Glomerular visceral epithelial cell (primary cell): Measurements from ENCODE around the gene PPP1R26.

Source experiments
- DNase-seq: peaks from one replicate; pipeline ENCODE4 v3.0.0-alpha.2; 2016; ENCODE audit errors: extremely low spot score

PPP1R26 gene

DNA sequence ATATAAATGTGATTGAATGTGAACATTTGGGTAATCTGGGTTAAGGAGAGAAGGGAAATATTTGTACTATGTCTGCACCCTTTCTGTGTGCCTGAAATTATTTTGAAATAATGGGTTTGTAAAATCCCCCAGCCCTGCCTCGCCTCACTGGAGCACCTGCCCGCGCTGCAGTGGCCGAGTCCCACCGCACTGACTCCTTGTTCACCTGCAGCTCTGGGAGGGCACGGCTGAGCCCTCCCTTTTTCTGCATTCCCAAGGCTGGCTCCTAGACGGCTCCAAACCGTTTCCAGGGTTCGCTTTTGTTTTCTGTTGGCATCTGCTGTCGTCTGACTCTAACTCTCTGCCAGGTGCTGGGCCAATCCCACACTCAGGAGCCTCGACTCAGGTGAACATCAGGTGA lies 17.6 kb upstream of the PPP1R26 start:
- no peak for DNase-seq

DNA sequence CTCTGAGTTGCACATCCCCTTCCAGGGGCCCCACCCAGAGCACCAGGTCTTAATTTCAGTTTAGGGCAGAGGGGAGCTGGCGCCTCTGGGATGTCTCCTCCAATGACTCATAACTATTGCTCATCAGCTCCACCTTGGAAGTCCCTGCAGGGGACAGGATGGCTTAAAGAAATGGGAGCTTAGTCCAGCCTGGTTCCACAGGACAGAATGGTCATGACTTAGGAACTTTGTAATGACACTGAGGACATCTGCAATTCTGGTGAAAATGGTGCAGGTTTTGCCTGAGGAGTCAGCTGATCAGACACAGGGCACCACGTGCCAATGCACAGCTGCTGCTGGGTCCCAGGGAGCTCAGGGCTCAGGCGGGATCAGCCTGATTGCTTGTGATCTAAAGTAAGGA lies 16.4 kb upstream of the PPP1R26 start:
- peak; percentile 23 for DNase-seq

DNA sequence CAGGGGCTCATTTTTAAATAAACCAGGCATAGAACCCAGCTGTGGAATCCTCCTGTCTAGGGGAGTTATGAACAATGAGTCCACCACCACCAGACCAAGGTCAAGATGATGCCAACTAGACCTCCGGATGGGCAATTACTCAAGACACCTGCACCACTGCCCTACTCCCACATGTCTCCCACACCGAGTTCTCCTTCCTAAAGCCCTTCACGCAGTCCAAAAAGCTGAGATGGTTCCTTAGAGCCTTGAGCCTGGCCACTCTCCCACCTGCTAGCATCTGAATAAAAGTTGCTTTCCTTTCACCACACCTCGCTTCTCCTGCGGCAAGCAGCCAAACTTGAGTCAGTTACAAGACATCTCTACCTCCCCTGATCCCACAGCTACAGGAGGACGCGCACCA lies 15.4 kb upstream of the PPP1R26 start:
- DNase-seq: no peak

DNA sequence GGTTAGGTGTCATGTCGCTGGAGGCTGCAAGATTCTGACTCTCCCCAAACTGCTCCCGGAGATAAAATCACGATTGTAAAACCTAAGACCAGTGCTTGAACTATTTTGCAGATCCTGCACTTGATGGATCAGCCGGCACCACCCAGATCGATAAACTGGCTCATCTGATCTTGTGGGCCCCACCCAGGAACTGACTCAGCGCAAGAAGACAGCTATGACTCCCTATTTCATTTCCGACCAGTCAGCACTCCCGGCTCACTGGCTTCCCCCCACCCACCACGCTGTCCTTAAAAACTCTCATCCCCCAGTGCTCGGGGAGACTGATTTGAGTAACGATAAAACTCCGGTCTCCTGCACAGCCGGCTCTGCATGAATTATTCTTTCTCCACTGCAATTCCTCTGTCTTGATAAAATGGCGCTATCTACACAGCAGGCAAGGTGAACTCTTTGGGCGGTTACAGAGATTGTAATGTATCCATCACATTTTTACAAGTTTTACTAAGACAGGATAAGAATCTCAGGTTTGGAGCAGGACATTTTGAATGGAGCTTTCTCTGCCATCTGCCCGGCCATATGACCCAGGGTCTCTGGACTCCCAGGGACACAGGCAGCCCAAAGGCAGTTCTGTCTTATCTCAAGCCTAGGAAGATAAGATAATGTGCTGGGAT lies 10.6 kb upstream of the PPP1R26 start:
- DNase-seq: no peak

DNA sequence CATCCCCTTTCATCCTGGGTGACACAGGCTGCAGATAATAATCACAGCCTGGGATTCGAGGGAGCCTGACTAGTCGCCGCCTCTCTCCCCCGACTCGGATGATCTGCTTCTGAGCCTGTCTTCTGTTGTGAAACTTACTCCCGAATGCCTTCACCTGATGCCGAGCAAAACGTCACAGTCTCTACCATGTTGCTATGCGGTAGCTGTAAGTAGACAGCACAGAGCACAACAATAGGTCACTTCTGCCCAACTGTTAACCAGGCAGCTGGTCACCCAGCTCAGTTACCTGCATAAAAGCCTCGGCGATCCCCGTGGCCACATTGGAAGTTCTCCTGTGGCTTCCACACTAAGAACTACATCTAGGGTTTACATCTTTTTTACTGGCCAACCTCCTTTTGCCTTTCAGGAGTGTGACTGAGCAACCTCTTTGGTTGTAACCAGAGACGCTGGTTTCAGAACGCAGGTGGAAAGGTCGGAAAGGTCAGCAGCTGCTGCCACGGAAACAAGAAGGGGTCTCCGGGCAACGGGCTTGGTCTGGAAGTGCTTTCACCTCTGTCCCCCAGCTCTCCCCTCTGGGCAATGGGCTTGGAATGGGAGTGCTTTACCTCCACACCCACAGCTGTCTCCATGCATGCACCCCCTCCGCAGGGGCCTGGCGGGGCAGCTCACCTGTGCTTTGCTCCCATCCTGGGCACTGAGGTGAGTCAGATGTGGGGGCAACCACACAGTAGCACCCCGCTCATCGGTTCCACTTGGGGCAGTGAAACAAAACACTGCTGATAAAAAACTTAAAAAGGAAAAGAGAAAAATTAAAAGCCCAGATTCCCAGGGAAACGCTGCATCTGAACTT lies 7.6 kb upstream of the PPP1R26 start:
- DNase-seq: no peak

DNA sequence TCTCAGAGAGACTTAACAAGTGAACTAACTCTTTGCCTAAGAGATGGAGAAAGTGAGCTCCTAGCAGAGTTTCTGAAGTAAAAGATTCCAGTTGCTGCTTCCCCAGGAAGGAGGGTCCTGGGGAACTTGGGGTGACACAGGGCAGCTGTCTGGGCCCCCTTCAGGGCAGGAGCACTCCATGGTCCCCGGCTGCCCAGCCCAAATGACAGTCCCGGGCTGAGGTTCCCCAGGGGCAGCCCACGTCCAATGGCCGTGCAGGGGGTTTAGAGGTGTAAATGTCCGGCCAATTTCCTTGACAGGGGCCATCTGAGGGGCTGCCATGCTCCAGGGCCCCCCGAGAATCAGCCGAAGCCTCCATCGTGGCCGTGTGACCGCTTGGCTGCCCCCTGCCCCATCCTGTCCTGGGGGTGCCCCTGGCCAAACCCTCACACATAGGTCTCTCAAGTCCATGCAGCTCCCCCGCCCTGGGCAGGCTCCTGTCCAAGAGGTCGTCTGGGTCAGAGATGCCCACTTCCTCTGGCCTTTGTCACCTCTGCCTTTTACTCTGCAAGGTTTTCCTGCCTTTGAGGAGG lies 5.5 kb upstream of the PPP1R26 start:
- DNase-seq: no peak

DNA sequence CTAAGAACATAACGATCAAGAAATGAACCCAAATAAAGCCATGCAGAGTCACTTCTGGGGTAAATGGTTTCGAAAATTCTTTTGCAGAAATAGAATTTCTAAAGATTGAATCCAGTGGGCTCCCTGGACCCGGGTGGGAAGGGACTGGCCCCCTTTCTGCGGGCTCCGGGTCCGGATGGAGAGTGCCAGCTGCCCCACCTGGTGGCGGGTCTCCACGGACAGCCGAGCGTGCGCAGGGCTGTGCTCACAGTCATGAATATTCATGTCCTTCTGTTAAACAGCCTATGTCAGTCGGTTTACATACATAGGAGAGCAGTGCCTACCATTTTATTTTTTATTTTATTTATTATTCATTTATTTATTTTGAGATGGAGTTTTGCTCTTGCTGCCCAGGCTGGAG lies 4.7 kb upstream of the PPP1R26 start:
- no peak for DNase-seq

DNA sequence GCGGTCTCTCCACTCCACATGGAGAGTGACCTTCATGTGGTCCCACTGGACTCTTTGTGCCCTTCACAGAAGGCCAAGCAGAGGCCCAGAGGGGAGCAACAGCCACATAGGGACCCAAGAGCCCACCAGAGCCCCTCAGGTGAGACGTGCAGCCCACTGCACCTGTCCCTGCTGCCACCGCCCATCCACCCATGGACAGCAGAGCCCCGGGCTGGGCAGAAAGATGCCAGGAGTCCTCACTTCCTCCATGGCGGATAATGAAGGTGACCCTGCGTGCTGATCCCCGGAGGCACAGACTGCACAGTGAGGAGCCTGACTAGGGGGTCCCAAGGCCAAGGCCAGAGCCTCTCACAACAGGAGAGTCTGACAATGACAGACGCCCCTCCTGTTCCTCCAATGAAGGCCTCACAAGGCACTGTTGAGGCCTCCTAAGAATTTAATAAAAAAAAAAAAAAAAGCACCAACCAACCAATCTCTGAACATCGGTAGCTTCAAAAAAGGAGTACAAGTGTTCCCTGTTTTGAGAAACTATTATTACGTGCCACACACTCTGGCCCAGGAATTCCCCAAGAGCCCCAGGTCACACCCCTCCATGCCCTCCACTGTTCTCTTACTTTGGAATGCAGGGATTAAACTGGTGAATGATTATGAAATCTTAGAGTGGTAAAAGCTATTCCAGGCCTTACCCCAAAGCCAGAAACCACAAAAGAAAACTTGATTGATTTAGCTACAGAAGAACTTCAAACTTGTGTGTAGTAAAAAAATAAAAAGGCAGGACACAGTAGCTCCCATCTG lies 2.8 kb upstream of the PPP1R26 start:
- DNase-seq: peak; percentile 75

DNA sequence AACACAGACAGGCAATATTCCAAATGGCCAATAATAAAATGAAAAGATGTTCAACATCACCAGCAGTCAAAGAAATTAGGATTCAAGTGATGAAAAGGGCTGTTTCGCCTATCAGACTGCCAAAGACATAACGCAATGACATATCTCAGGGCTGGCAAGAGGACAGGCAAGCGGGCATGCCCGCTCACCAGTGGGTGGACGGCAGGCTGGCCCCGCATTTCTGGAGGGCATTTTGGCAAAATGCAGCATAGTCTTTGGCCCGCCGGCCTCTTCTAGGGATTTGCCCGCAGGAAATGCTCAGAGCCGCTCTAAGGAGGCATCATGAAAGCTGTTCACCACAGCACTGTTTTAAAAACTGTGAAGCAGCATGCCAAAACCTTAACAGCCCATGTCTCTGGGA lies 1.4 kb upstream of the PPP1R26 start:
- DNase-seq: no peak

DNA sequence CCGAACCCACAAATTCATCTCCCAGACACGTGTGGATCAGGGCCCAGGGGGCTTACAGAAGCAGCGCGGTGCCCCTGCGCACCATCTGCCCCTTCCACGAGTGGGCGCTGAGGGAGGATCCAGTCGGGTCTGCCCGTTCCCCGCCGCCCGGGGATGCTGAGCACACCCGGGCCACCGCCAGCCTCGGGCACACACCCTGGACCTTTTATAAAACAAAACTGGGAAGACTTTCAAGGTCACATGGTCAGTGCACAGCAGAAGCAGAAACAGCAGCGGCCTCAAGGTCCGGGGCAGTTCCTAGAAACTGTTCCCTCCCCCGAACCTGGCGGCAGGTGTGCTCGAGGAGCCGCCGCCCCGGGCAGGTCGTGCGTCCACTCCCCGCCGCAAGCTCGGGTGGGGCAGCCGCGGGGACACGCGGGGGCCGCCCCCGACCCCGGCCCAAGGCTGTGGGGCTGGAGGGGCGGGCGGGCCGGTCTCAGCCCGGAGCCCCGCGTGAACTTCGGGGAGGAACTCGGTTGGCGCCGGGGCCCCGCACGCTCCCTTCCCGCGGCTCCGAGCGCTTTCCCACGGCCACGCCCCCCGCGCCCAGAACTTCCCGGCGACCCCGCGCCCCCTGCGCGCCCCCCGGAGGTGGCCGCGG lies 633 bp upstream of the PPP1R26 start:
- DNase-seq: peak; percentile 23

DNA sequence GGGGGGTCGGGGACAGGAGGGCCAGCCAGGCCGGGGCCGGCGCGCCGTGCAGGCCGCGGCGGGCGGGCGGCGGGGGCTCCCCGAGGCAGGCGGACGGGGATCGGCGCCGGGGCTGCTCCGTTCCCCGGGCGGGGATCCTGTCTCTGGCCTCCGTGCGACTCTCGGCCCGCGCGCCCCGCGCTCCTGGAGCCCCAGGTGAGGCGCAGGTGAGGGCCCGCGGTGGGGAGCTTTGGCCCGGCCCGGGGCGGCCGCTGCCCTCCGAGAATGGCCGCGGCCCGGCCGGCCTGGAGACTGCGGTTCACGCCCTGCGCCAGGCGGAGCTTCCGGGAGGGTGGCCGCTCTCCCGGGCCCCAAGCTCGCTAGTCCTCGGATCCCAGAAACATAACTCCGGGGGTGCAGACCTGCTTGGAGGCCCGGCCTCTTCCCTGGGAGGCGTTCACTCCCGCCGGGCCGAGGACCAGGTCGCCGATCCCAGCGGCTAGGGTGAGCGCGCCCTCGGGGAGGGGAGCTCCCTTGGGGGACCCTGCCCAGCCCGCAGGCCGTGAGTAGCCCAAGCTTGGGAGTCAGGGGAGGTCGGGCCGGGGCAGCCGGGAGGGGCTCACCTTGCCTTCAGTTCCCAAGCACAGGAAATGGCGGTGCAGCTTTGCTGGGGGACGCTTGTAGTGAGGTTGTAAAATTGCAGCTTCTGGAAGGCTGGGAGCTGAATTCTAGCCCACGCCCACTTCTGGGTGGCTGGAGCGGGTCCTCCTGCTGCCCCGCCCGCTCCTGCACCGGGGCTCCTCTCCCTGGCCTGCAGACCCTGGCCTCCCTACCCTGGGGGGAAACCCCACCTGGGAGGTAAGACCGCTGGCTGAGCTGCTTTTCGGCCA lies 723 bp downstream of the PPP1R26 start:
- DNase-seq: peak; percentile 51

DNA sequence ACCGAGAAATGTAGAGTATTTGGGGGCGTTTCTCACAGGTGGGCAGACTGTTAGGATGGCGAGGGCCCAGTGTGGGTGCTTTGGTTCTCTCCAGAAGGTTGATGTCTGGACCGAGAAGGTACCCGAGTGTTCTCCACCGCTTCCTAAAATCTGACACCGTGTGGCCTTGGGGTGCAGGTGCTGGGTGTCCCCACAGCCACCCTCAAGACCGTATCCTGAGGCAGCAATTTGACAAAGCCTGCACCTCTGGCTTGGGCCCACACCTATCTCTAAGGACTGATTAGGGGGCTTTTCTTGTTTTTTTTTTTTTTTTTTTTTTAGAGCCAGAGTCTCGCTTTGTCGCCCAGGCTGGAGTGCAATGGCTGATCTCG lies 1.3 kb downstream of the PPP1R26 start:
- no peak for DNase-seq

DNA sequence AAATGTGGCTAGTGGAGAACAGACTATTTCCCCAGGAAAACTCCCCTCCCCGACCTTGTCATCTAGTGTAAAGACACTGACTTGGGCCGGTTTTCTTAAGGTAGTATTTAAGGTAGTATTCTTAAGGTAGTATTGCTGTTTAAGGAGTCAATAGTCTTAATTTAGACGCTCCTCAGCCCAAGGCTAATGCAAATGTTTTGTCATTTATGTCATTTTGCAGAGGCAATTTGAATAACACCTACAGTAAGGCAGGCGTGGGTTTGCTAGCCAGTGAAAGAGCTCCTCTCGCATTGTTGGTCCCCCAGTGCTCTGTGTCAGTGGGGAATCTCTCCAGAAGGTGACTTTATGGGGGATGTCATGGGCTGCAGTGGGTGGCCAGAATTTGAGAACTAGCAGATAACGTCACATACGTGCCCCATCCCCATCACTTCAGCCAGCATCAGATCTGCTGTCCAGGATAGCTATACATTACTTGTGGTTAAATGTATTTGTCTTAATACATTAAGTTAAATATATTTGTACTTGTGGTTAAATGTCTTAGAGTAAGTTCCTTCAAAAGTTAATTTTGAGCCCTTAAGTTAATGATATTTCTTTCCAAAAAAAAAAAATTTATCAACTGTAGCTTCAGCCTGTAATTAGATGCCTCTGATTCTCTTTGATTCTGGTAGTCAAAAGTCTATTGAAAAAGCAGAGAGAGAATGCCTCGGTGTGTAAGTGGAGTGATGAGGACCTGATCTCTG lies 2.6 kb downstream of the PPP1R26 start:
- DNase-seq: no peak

DNA sequence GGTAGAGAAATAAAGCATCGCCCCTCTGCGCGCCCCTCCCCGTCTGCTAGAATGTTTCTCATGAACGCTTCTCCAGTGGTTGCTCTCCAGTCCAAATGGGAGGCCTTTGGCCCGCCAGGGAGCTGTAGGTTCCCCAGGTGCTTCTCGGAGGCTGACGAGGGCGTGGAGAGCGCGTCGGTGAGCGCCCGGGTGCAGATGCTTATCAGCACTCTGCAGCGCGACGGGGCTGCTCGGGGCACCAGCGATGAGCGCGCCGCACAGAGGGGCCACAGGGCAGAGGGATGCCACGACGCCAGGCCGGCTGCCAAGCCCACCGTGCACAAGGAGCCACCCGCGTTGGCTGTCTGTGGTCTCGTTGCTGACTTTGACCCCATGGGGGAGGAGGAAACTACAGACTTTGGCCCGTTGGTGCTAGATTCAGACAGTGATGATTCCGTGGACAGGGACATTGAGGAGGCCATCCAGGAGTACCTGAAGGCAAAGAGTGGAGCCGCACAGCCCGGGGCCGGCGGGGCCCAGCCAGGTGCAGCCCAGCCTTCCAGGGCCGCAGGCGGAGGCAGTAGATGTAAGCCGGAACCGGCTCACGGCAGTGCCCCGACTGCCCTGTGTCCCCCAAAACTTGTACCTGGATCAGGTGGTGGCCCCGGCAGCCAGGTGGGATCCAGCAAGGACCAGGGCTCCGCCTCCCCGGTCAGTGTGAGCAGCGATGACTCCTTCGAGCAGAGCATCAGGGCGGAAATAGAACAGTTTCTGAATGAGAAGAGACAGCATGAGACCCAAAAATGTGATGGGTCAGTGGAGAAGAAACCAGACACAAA lies 5.1 kb downstream of the PPP1R26 start:
- no peak for DNase-seq

DNA sequence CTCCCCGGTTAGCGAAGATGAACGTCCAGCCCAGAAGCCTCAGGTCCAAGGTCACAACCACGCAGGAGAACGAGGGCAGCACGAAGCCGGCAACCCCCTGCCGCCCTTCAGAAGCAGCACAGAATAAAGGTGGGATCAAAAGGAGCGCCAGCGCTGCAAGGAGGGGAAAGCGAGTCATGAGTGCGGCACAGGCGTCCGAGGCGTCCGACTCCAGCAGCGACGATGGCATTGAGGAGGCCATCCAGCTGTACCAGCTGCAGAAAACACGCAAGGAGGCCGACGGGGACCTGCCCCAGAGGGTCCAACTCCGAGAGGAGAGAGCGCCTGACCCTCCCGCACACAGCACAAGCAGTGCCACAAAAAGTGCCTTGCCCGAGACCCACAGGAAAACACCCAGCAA lies 5.8 kb downstream of the PPP1R26 start:
- no peak for DNase-seq

DNA sequence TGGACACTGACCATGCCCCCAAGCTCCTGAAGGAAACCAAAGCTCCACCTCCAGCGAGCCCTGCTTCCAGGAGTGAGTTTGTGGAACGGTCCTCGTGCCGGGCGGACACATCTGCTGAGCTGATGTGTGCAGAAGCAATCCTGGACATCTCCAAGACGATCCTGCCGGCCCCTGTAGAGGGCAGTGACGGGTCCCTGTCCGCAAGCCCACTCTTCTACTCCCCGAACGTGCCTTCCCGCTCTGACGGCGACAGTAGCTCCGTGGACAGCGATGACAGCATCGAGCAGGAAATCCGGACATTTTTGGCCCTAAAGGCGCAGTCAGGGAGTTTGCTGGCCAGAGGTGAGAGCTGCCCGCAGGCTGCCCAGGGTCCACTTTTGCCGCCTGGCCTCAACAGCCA lies 6.2 kb downstream of the PPP1R26 start:
- DNase-seq: no peak

DNA sequence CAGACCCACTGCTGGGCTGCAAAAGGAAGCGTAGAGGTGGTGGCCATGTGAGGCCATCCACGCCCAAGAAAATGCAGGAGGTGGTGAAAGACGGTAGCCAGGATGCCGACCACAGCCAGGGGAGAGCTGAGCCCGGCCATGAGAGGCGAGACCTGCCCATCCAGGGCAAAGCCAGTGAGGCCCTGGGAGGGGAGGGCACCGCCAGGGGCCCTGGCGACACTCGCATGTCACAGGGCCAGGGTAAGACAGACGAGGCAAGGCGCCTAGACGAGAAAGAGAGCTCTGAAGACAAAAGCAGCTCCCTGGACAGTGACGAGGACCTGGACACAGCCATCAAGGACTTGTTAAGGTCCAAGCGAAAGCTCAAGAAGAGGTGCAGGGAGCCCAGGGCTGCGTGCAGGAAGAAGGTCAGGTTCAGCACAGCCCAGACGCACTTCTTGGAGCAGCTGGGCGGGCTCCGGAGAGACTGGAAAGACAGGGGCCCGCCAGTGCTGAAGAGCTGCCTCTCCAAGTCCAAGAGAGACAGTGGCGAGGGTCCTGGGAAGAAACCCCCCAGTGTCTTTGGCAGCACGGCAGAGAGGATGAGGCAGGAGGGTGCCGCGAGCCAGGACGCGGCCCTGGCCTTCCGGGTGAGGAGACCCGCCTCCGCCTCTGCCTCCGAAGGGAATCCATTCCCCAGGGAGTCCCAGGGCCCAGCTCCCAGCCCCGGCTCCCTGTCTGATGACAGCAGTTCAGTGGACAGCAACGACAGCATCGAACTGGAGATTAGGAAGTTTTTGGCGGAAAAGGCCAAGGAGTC lies 6.9 kb downstream of the PPP1R26 start:
- DNase-seq: no peak

DNA sequence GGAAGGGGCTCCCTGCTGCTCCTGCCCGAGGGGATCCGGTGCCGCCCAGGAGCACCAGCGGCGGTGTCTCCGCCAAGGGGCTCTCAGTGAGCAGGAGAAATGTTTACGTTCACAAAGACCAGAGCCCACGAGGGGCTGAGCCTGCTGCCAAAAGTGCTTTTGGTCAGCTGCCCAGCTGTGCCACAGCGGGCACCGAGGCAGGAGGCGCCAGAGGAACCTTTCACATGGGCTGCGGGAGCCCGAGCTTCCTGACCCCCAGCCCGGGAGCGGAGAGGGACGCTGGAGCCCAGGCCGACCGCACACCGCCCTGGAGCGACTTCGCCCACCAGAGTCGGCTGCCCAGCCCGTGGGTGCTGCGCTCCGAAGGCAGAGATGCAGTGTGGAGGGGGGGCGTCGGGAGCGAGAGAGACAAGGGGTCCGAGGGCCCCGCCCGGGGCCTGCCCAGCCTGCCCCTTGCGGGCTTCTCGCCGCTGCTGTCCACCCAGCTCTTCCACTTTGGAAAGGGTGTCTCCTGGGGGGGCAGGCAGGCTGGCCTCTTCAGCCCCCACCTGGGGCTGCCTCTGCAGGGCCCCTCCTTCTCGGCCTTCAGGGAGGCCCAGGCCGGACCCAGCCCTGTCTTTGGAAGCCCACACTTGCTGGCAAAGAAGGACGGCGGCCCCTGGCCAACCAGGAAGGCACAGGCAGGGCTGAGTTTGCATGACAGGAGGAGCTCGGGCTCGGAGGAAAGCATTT lies 7.9 kb downstream of the PPP1R26 start:
- DNase-seq: no peak
